T-helper 2 cell (primary cell): ENCODE data around the gene TRIM22.

Experiments used
- DNase-seq, 5 experiments: peaks; one replicate each; pipeline versions ENCODE4 v3.0.0 to v3.0.0-alpha.2; 2012 to 2022

TRIM22 gene

DNA sequence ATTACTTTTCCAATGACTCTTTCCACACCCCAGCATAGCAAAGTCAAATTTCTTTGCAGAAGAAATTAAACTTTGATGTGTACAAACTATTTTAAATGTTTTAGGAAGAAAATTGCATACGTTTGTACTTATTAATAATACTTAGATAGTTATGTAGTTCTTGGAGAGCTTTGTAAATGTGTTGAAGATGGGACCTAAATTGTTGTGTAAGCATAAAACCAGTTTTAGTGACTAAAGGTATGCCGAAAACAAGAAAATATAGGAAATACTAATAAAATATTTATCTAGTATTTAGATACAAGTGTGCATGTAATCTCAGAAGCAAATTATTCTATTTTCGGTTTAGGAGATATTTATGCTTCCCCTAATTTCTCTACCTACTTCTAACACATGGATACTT is 60.2 kb downstream of the TRIM22 start:
- no peak for DNase-seq

GRCh38 chr11:5753943-5754342 is 64.4 kb downstream of the TRIM22 start, which contains the start of gene OR52N4:
Gene OR52N4 (plus strand): TSS chr11:5754243. CDS start chr11:5754741, 498 bp downstream.
- no peak for DNase-seq
